ENCODE results near the gene GJC2. TPM values are rescaled to one million over a fixed set of nuclear protein-coding genes. Genes with fewer than 3 reads are reported as not detected.

Gene GJC2
- total RNA-seq, 1 donor from 2014 or later = 1.6 TPM

DNA sequence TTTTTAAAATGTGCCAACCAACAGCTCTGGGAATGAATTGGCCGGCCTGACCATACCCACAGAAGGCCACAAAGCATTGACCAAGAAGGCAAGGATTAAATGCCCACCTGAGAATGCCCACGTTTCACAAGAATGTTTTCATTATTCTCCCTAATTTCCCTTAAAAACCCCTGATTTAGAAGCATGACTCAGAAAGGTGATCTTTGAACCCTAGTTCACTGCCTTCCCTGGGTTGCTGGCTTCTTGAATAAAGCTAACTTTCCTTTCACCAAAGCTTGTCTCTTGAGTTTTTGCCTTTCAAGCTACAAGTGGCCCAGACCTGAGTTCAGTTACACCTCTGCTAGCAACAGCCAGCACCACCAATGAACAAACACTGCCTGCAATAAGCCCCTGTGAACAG lies 26.2 kb upstream of the GJC2 start:
- Mint-ChIP-seq H3K27me3 (ENCODE audit: unreplicated experiment) (peaks cover 52% of the 10 kb centered on the region), H3K4me3 (ENCODE audit: unreplicated experiment) (no peak overlapping the region), H3K9me3 (ENCODE audit: unreplicated experiment) (no peaks in the 10 kb centered on the region), H3K27ac (ENCODE audit: unreplicated experiment) (no peak overlapping the region), H3K36me3 (ENCODE audit: unreplicated experiment) (no peaks in the 10 kb centered on the region), H3K4me1 (ENCODE audit: unreplicated experiment) (no peaks in the 10 kb centered on the region)
- no peak for DNase-seq (ENCODE audit: extremely low spot score, unreplicated experiment)
- TF ChIP-seq, protein P1, sequence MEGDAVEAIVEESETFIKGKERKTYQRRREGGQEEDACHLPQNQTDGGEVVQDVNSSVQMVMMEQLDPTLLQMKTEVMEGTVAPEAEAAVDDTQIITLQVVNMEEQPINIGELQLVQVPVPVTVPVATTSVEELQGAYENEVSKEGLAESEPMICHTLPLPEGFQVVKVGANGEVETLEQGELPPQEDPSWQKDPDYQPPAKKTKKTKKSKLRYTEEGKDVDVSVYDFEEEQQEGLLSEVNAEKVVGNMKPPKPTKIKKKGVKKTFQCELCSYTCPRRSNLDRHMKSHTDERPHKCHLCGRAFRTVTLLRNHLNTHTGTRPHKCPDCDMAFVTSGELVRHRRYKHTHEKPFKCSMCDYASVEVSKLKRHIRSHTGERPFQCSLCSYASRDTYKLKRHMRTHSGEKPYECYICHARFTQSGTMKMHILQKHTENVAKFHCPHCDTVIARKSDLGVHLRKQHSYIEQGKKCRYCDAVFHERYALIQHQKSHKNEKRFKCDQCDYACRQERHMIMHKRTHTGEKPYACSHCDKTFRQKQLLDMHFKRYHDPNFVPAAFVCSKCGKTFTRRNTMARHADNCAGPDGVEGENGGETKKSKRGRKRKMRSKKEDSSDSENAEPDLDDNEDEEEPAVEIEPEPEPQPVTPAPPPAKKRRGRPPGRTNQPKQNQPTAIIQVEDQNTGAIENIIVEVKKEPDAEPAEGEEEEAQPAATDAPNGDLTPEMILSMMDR (IDR thresholded peaks at IDR 0.05) = no peak

DNA sequence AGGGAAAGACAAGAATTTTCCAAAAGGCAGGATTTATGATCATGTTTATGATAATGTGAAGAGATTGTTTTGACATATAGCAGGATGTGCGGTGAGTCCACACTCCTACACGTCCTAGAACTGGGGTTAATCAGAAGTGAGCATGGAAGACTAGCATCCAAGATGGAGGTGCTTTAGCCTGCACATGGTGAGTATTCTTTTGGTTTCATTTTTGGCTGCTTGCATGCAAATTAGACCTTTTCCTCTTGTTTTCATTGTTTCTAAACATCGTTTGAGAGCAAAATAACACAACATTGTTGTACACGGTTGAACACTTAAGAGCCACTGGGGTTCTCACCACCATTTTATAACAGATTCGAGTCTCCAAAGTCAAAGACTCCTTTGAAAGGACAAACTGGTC lies 24.5 kb upstream of the GJC2 start:
- Mint-ChIP-seq H3K27ac (ENCODE audit: unreplicated experiment) (no peak overlapping the region), H3K9me3 (ENCODE audit: unreplicated experiment) (no peaks in the 10 kb centered on the region), H3K36me3 (ENCODE audit: unreplicated experiment) (no peaks in the 10 kb centered on the region), H3K27me3 (ENCODE audit: unreplicated experiment) (peaks cover 51% of the 10 kb centered on the region), H3K4me3 (ENCODE audit: unreplicated experiment) (no peak overlapping the region), H3K4me1 (ENCODE audit: unreplicated experiment) (no peaks in the 10 kb centered on the region)
- TF ChIP-seq, protein P1 (IDR thresholded peaks at IDR 0.05) = no peak
- no peak for DNase-seq (ENCODE audit: extremely low spot score, unreplicated experiment)

DNA sequence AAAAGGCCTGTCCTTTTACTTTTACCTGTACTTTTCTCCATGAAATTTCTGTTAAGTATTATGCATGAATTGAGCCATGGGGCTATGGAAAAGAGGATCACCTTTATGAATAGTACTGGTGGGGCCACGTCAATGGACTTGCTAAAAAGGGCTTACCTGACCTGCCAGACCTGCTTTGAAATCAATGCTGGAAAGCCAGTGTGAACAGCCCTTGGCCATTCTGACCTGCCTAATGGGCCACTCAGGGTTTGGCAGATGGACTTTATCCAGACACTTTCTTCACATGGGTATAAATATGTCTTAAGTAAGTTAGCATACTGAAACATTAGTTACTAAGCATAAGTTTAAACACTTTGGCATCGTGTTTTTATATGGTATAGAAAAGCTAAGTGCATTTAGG lies 18.0 kb upstream of the GJC2 start:
- Mint-ChIP-seq H3K4me3 (ENCODE audit: unreplicated experiment) (no peak overlapping the region), H3K4me1 (ENCODE audit: unreplicated experiment) (peaks cover 8% of the 10 kb centered on the region), H3K27me3 (ENCODE audit: unreplicated experiment) (peaks cover 46% of the 10 kb centered on the region), H3K27ac (ENCODE audit: unreplicated experiment) (no peak overlapping the region), H3K9me3 (ENCODE audit: unreplicated experiment) (no peaks in the 10 kb centered on the region), H3K36me3 (ENCODE audit: unreplicated experiment) (no peaks in the 10 kb centered on the region)
- TF ChIP-seq, protein P1 (IDR thresholded peaks at IDR 0.05) = no peak
- no peak for DNase-seq (ENCODE audit: extremely low spot score, unreplicated experiment)

DNA sequence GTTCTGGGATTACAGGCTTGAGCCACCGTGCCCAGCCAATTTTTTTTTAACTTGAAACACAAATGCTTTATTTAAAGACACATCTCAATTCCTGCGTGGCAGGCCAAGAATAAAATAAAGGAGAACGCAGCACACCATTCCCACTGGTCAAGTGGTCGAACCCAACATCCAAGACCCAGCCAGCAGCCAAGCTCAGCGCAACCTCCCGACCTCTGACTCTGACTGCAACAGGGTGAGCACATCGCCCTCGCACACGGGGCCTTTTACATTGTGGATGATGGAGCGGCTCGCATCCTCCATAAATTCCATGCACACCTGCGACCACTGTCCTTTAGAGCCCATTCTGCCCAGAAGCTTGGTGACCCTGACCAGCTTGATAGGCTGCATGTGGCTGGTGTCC lies 15.1 kb upstream of the GJC2 start:
- Mint-ChIP-seq H3K36me3 (ENCODE audit: unreplicated experiment) (no peaks in the 10 kb centered on the region), H3K27ac (ENCODE audit: unreplicated experiment) (no peak overlapping the region), H3K27me3 (ENCODE audit: unreplicated experiment) (peaks cover 43% of the 10 kb centered on the region), H3K4me1 (ENCODE audit: unreplicated experiment) (peaks cover 9% of the 10 kb centered on the region), H3K4me3 (ENCODE audit: unreplicated experiment) (no peak overlapping the region), H3K9me3 (ENCODE audit: unreplicated experiment) (no peaks in the 10 kb centered on the region)
- DNase-seq (ENCODE audit: extremely low spot score, unreplicated experiment) = no peak
- TF ChIP-seq, protein P1 (IDR thresholded peaks at IDR 0.05) = no peak

DNA sequence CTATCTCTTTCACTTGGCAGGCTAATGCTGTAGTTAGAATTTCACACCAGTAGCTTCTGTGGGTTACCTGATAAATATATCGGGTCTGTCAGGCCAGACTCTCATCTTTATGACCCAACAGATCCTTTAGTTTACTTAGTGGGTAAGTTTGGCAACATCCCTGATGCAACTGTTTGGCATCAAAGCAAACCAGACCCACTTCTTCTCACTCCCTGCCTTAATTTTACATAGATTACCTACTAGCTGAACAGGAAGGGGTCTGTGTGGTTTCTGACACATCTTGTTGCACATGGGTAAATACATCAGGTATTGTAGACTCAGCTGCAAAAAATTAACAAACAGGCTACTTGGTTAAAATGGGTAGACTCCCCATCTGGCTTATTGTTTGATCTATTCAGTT lies 12.8 kb upstream of the GJC2 start:
- Mint-ChIP-seq H3K4me1 (ENCODE audit: unreplicated experiment) (peaks cover 14% of the 10 kb centered on the region), H3K36me3 (ENCODE audit: unreplicated experiment) (no peaks in the 10 kb centered on the region), H3K27me3 (ENCODE audit: unreplicated experiment) (peaks cover 39% of the 10 kb centered on the region), H3K27ac (ENCODE audit: unreplicated experiment) (no peak overlapping the region), H3K9me3 (ENCODE audit: unreplicated experiment) (no peaks in the 10 kb centered on the region), H3K4me3 (ENCODE audit: unreplicated experiment) (no peak overlapping the region)
- TF ChIP-seq, protein P1 (IDR thresholded peaks at IDR 0.05) = no peak
- no peak for DNase-seq (ENCODE audit: extremely low spot score, unreplicated experiment)
